Parathyroid adenoma (tissue), 2 donors: ENCODE measurements around the gene PNKP.
A peak's percentile ranks its signal among the peaks of the same experiment; 100 is the strongest.

Experiments used
- H2AFZ ChIP-seq: fragments of 300-600 bp; sonication (generic); one replicate; pipeline ENCODE4 v1.7.0; 2017; ENCODE audit warnings: antibody characterized with exemption, mild to moderate bottlenecking
- H3K27ac ChIP-seq: fragments of 300-600 bp; sonication (generic); one replicate; pipeline ENCODE4 v1.7.0; 2017
- H3K27me3 ChIP-seq: fragments of 300-600 bp; sonication (generic); one replicate; pipeline ENCODE4 v1.7.0; 2017; ENCODE audit warnings: low read length; ENCODE audit not compliant: control insufficient read depth, insufficient read depth
- H3K36me3 ChIP-seq: fragments of 300-600 bp; sonication (generic); one replicate; pipeline ENCODE4 v1.7.0; 2017; ENCODE audit warnings: low read length; ENCODE audit not compliant: control insufficient read depth, insufficient read depth
- H3K4me1 ChIP-seq: fragments of 300-600 bp; sonication (generic); one replicate; pipeline ENCODE4 v1.7.0; 2017; ENCODE audit warnings: control low read depth
- H3K4me2 ChIP-seq: fragments of 300-600 bp; sonication (generic); one replicate; pipeline ENCODE4 v1.7.0; 2017; ENCODE audit warnings: low read length
- H3K4me3 ChIP-seq: fragments of 300-600 bp; sonication (generic); one replicate; pipeline ENCODE4 v1.7.0; 2017; ENCODE audit warnings: low read depth, low read length
- H3K79me2 ChIP-seq: fragments of 300-600 bp; sonication (generic); one replicate; pipeline ENCODE4 v1.7.0; 2017; ENCODE audit warnings: control low read depth
- H3K9ac ChIP-seq: fragments of 300-600 bp; sonication (generic); one replicate; pipeline ENCODE4 v1.7.0; 2017; ENCODE audit warnings: mild to moderate bottlenecking
- H3K9me3 ChIP-seq: fragments of 300-600 bp; sonication (generic); one replicate; pipeline ENCODE4 v1.7.0; 2017; ENCODE audit warnings: low read length; ENCODE audit not compliant: control insufficient read depth
- TF ChIP-seq, protein P1 (sequence below): fragments of 300-600 bp; sonication (generic); IDR thresholded peaks from one replicate; pipeline ENCODE4 v1.7.0; 2017; ENCODE audit warnings: antibody characterized with exemption, mild to moderate bottlenecking
- donor health status: primary hyperparathyroidism.

The PNKP gene

GRCh38 chr19:49880162-49880869 lies 12.9 kb upstream of the PNKP start:
- Histone ChIP-seq H3K9ac (no peak overlapping the region), H3K4me2 (no peak overlapping the region), H3K9me3 (no peaks in the 10 kb centered on the region), H3K27ac (no peak overlapping the region), H3K4me3 (no peak overlapping the region), H2AFZ (no peak overlapping the region), H3K4me1 (peaks cover 4% of the 10 kb centered on the region), H3K36me3 (no peaks in the 10 kb centered on the region), H3K79me2 (peaks cover 6% of the 10 kb centered on the region), H3K27me3 (no peaks in the 10 kb centered on the region)
- TF ChIP-seq, protein P1, sequence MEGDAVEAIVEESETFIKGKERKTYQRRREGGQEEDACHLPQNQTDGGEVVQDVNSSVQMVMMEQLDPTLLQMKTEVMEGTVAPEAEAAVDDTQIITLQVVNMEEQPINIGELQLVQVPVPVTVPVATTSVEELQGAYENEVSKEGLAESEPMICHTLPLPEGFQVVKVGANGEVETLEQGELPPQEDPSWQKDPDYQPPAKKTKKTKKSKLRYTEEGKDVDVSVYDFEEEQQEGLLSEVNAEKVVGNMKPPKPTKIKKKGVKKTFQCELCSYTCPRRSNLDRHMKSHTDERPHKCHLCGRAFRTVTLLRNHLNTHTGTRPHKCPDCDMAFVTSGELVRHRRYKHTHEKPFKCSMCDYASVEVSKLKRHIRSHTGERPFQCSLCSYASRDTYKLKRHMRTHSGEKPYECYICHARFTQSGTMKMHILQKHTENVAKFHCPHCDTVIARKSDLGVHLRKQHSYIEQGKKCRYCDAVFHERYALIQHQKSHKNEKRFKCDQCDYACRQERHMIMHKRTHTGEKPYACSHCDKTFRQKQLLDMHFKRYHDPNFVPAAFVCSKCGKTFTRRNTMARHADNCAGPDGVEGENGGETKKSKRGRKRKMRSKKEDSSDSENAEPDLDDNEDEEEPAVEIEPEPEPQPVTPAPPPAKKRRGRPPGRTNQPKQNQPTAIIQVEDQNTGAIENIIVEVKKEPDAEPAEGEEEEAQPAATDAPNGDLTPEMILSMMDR, result no peak

DNA sequence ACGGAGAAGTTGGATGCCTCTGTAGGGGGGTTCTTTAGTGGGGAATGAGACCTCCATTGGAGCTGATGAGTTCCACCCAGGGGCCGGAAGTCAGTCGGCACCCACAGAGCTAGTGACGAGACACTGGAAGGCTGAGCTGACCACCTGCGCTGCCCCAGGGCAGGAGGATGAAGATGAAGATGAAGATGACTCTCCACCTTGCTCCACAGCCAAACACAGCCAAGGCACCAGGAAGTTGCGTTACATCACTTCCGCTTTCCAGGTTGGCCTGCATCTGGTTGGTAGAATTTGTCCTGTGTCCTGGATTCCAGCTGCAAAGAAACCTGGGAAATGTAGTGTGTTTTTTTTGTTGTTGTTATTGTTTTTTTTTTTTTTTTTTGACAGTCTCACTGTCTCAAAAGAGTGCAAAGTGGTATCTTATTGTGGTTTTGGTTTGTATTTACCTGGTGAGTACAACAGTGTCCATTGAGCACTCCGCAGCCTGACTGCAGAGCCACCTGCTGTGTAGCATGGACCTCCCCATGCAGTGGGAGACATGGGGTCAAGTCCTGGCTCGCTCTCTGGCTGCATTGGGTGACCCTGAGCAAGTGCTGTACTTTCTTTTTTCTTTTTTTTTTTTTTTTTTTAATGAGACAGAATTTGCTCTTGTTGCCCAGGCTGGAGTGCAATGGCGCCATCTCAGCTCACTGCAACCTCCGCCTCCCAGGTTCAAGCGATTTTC lies 12.0 kb upstream of the PNKP start:
- H2AFZ ChIP-seq, result no peak overlapping the region
- H3K4me3 ChIP-seq, result no peak overlapping the region
- no peak overlapping the region for H3K4me2 ChIP-seq
- H3K4me1 ChIP-seq, result peaks cover 6% of the 10 kb centered on the region
- peaks cover 11% of the 10 kb centered on the region for H3K79me2 ChIP-seq
- no peaks in the 10 kb centered on the region for H3K36me3 ChIP-seq
- H3K9ac ChIP-seq, result no peak overlapping the region
- no peaks in the 10 kb centered on the region for H3K27me3 ChIP-seq
- H3K27ac ChIP-seq, result no peak overlapping the region
- no peaks in the 10 kb centered on the region for H3K9me3 ChIP-seq
- TF ChIP-seq, protein P1, result no peak

DNA sequence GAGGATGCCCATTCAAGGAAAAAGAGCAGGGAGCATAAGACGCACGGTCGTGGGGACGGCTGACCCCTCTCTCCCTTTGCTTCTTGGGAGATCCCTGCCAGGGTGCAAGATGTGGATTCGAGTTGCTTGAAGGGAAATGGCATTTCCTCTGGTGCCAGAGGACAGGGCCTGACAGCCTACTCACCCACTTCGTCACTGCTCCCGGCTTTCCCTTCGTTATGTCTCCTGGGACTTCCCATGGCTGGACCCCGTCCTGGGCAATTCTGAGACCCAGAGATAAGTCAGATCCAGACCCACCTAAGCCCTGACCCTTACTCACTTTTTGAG lies 11.3 kb upstream of the PNKP start:
- TF ChIP-seq, protein P1, result no peak
- H3K27me3 ChIP-seq, result no peaks in the 10 kb centered on the region
- H3K9ac ChIP-seq, result no peak overlapping the region
- H3K79me2 ChIP-seq, result peaks cover 11% of the 10 kb centered on the region
- peaks cover 6% of the 10 kb centered on the region for H3K4me1 ChIP-seq
- no peaks in the 10 kb centered on the region for H3K36me3 ChIP-seq
- no peak overlapping the region for H3K4me3 ChIP-seq
- no peak overlapping the region for H3K4me2 ChIP-seq
- no peaks in the 10 kb centered on the region for H3K9me3 ChIP-seq
- no peak overlapping the region for H3K27ac ChIP-seq
- no peak overlapping the region for H2AFZ ChIP-seq

GRCh38 chr19:49877879-49878743 lies 10.7 kb upstream of the PNKP start:
- H3K4me3 ChIP-seq, result peak overlapping the region; percentile 100
- H3K9ac ChIP-seq, result peak overlapping the region; percentile 32
- H3K27ac ChIP-seq, result peak overlapping the region; percentile 96
- H3K4me2 ChIP-seq, result peak overlapping the region; percentile 100
- H3K27me3 ChIP-seq, result no peaks in the 10 kb centered on the region
- H3K79me2 ChIP-seq, result peaks cover 11% of the 10 kb centered on the region
- no peaks in the 10 kb centered on the region for H3K36me3 ChIP-seq
- H3K4me1 ChIP-seq, result peaks cover 6% of the 10 kb centered on the region
- no peaks in the 10 kb centered on the region for H3K9me3 ChIP-seq
- peak overlapping the region; percentile 71 for H2AFZ ChIP-seq
- TF ChIP-seq, protein P1, result no peak
